Karpas-422 (cell line): ENCODE measurements around the gene DEDD. TPM values are rescaled to one million over a fixed set of nuclear protein-coding genes. Genes with fewer than 3 reads are reported as not detected.

Source experiments
- DNase-seq: peaks from one replicate; pipeline ENCODE4 v3.0.0-alpha.2; 2015
- H2AFZ ChIP-seq: fragments of 200-600 bp; sonication (generic); 2 replicates; pipeline ENCODE4 v1.6.1; 2014; ENCODE audit warnings: antibody characterized with exemption, low read length, mixed read lengths
- H3K27ac ChIP-seq: fragments of 200-600 bp; sonication (generic); 2 replicates; pipeline ENCODE4 v1.5.1; 2014; ENCODE audit warnings: mild to moderate bottlenecking, low read length, moderate library complexity
- H3K27me3 ChIP-seq: fragments of 200-600 bp; sonication (generic); 2 replicates; pipeline ENCODE4 v1.6.1; 2014; ENCODE audit warnings: low read length, mixed read lengths
- H3K36me3 ChIP-seq: fragments of 200-600 bp; sonication (generic); 2 replicates; pipeline ENCODE4 v1.6.1; 2014; ENCODE audit warnings: low read length, mixed read lengths; ENCODE audit not compliant: insufficient read depth
- H3K4me1 ChIP-seq: fragments of 200-600 bp; sonication (generic); 2 replicates; pipeline ENCODE4 v1.6.1; 2014; ENCODE audit warnings: mild to moderate bottlenecking, low read length, mixed read lengths
- H3K4me2 ChIP-seq: fragments of 200-600 bp; sonication (generic); 2 replicates; pipeline ENCODE4 v1.6.1; 2014; ENCODE audit warnings: low read length, low read depth, mild to moderate bottlenecking; ENCODE audit not compliant: poor library complexity, severe bottlenecking
- H3K4me3 ChIP-seq: fragments of 200-600 bp; sonication (generic); 2 replicates; pipeline ENCODE4 v1.5.1; 2014; ENCODE audit warnings: mild to moderate bottlenecking, antibody characterized with exemption, low read length, mixed read lengths
- H3K79me2 ChIP-seq: fragments of 200-600 bp; sonication (generic); 2 replicates; pipeline ENCODE4 v1.6.1; 2014; ENCODE audit warnings: mild to moderate bottlenecking, low read length, mixed read lengths
- H3K9ac ChIP-seq: fragments of 200-600 bp; sonication (generic); 2 replicates; pipeline ENCODE4 v1.6.0; 2014; ENCODE audit warnings: low read length
- H3K9me2 ChIP-seq: fragments of 200-600 bp; sonication (generic), shearing (Covaris generic); replicated peaks from 2 replicates; pipeline ENCODE4 v1.6.0; 2014; ENCODE audit warnings: mild to moderate bottlenecking, low read length, moderate library complexity; ENCODE audit not compliant: insufficient read depth
- H3K9me3 ChIP-seq: fragments of 300-700, 200-600 bp; sonication (generic); 2 replicates; pipeline ENCODE4 v1.6.1; 2014; ENCODE audit warnings: low read length, mixed read lengths
- H4K20me1 ChIP-seq: fragments of 200-600 bp; sonication (generic); 2 replicates; pipeline ENCODE4 v1.6.1; 2014; ENCODE audit warnings: mild to moderate bottlenecking, antibody characterized with exemption, low read length, low read depth; ENCODE audit not compliant: insufficient read depth
- total RNA-seq: library from RNA; depleted of rRNA; stranded (reverse); fragments of >200 nt; shearing (Covaris generic); gene quantifications from 2 replicates; pipeline ENCODE4 v1.2.3, GENCODE V29; 2014; ENCODE audit warnings: low replicate concordance

The DEDD gene
- total RNA-seq, 1 experiment from 2014 or later, result 25.6 TPM

DNA sequence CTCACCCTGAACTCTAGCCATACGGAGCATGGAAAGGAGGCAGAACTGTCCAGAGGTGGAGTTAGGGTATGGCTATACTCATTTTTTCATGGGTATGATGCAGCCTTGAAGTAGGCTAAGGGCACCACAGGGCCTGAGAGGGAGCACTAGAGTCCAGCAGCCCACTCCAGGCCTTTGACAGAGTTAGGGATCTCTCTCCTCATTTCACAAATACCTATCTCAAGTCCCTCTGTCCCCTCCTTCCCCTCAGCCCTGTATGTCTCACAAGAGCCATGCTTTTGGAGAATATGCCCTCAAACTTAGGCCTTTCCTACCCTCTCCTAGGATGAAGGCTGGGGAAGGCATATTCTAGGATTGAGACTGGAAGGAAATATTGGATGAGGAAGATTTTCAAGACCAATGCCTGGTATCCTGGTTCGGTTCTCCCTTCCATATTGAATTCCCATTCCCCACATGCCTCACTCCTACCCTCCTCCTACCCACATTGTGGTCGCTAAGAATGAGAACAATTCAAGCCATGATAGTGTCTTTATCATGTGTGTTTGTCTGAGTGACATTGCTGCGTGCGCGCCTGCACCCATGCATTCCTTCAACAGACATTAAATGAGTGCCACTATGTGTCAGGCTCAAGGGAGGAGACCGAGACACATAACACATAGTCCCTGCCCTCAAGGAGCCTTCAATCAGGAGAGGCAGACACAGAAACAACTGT is 40.5 kb downstream of the DEDD start:
- Histone ChIP-seq H3K79me2 (no peaks in the 10 kb centered on the region), H2AFZ (no peak overlapping the region), H4K20me1 (no peaks in the 10 kb centered on the region), H3K4me1 (no peaks in the 10 kb centered on the region), H3K9me2 (no peaks in the 10 kb centered on the region), H3K4me3 (no peak overlapping the region), H3K27me3 (no peaks in the 10 kb centered on the region), H3K36me3 (no peaks in the 10 kb centered on the region), H3K9me3 (no peaks in the 10 kb centered on the region), H3K9ac (no peak overlapping the region), H3K4me2 (no peak overlapping the region), H3K27ac (no peak overlapping the region)
- no peak for DNase-seq

DNA sequence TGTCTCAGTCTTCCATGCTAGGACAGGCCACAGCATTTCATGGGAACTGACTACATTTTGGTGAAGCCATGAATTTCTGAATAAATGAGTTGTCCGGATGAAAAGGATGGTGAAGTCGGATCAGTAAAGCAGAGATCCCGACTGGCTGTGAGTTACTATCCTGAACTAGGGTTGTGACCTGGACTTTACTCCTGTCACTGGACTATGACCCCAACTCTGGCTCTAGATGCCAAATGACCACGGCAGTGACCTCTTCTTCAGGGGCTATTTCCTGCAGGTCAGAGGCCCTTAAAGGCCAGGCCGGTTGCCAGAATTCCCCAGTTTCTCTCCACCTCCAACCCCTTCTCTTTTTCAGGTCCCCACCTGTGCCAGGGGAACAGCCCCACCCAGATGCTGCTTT is 41.4 kb downstream of the DEDD start:
- no peaks in the 10 kb centered on the region for H3K36me3 ChIP-seq
- H3K9me3 ChIP-seq, result no peaks in the 10 kb centered on the region
- no peaks in the 10 kb centered on the region for H3K27me3 ChIP-seq
- H3K9me2 ChIP-seq, result no peaks in the 10 kb centered on the region
- no peak overlapping the region for H3K9ac ChIP-seq
- DNase-seq, result no peak
- H2AFZ ChIP-seq, result no peak overlapping the region
- no peak overlapping the region for H3K4me2 ChIP-seq
- H3K4me1 ChIP-seq, result no peaks in the 10 kb centered on the region
- no peak overlapping the region for H3K4me3 ChIP-seq
- H3K79me2 ChIP-seq, result no peaks in the 10 kb centered on the region
- no peak overlapping the region for H3K27ac ChIP-seq
- no peaks in the 10 kb centered on the region for H4K20me1 ChIP-seq

DNA sequence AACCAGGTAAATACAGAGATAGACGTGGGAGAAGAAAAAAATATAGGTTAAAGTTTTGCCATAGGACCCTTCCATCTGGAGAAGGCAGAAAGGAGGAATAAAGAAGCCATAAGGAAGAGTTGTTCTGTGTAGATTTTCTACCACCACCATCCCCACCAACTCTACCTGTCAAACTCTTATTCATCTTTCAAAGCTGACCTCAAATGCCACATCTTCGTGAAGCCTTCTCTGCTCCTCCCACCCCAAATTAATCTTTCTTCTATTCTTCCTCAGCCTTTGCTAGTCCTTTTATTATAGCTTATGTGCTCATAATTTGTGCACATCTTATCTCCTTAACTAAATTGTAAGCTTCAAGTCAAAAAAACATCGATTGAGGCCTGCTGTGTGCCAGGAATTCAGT is 41.9 kb downstream of the DEDD start:
- H3K9me2 ChIP-seq, result no peaks in the 10 kb centered on the region
- no peak overlapping the region for H3K4me2 ChIP-seq
- H3K27me3 ChIP-seq, result no peaks in the 10 kb centered on the region
- no peak overlapping the region for H2AFZ ChIP-seq
- no peak overlapping the region for H3K27ac ChIP-seq
- H3K9ac ChIP-seq, result no peak overlapping the region
- no peaks in the 10 kb centered on the region for H3K9me3 ChIP-seq
- H3K79me2 ChIP-seq, result no peaks in the 10 kb centered on the region
- H3K4me1 ChIP-seq, result no peaks in the 10 kb centered on the region
- no peak for DNase-seq
- no peaks in the 10 kb centered on the region for H4K20me1 ChIP-seq
- H3K4me3 ChIP-seq, result no peak overlapping the region
- no peaks in the 10 kb centered on the region for H3K36me3 ChIP-seq

DNA sequence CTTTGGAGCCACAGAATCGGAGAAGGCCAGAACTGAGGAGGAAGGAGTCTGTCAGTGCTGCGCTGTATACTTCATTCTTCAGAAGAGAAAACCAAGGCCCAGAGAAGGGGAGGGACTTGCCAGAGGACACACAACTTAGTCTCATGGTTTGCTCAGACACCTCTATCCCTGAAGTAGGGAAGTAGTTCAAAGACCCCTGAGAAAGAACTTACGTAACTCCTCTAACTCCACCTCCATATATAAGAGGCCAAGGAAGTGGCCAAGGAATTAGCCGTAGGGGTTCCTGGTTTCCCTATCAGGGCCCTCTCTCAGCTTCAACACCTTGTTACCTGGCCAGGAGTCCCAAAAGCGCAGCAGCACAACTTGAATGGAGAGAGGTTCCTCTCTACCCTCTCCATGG is 42.5 kb downstream of the DEDD start:
- no peaks in the 10 kb centered on the region for H4K20me1 ChIP-seq
- H3K36me3 ChIP-seq, result no peaks in the 10 kb centered on the region
- H3K4me1 ChIP-seq, result no peaks in the 10 kb centered on the region
- no peaks in the 10 kb centered on the region for H3K27me3 ChIP-seq
- DNase-seq, result no peak
- H3K27ac ChIP-seq, result no peak overlapping the region
- H3K9ac ChIP-seq, result no peak overlapping the region
- no peaks in the 10 kb centered on the region for H3K9me3 ChIP-seq
- H3K4me3 ChIP-seq, result no peak overlapping the region
- no peak overlapping the region for H3K4me2 ChIP-seq
- no peak overlapping the region for H2AFZ ChIP-seq
- H3K9me2 ChIP-seq, result no peaks in the 10 kb centered on the region
- no peaks in the 10 kb centered on the region for H3K79me2 ChIP-seq

DNA sequence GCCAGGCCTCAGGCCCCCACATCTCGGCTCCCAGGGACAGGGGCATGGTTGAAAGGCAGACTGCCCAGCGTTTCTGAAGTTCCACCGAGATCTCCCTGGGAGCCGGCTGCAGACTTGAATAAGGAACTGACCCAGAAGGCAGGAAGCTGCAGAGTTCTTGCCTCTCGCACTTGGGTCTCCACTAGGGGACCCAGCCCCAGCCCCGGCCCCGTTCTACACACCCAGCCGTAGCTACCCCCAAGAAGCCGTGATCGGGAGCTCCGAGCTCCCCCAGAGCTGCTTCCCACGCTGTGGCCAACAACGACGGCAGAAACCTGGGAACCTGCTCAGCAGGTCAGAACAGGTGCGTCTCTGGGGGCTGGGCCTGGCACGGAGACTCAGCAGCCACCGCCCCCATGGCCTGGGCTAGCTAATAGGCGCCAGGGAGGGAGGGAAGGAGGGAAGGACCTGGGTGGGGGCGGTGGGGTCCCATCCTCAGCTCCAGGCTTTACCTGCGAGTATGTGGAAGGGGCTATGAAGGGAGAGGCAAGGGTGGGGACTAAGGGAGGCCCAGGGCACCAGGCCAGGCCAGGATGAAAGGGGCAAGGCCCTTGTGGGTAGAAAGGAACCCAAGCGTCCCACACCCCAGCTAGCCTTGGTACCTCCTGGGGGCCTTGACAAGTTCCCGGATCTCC is 43.1 kb downstream of the DEDD start, which contains the start of gene NECTIN4:
NECTIN4 (minus strand) TSS at position 308 of the 674 bp plus-strand sequence; CDS start at position 46, 262 bp downstream.
- H3K9ac ChIP-seq, result no peak within 1 kb of the TSS
- no peaks in the 10 kb centered on the region for H3K4me1 ChIP-seq
- no peaks in the 10 kb centered on the region for H4K20me1 ChIP-seq
- no peaks in the 10 kb centered on the region for H3K27me3 ChIP-seq
- no peaks in the 10 kb centered on the region for H3K36me3 ChIP-seq
- no peak within 1 kb of the TSS for H3K27ac ChIP-seq
- H2AFZ ChIP-seq, result no peak within 1 kb of the TSS
- no peaks in the 10 kb centered on the region for H3K9me2 ChIP-seq
- no peaks in the 10 kb centered on the region for H3K9me3 ChIP-seq
- H3K79me2 ChIP-seq, result no peaks in the 10 kb centered on the region
- no peak for DNase-seq
- H3K4me2 ChIP-seq, result no peak within 1 kb of the TSS
- H3K4me3 ChIP-seq, result no peak within 1 kb of the TSS

DNA sequence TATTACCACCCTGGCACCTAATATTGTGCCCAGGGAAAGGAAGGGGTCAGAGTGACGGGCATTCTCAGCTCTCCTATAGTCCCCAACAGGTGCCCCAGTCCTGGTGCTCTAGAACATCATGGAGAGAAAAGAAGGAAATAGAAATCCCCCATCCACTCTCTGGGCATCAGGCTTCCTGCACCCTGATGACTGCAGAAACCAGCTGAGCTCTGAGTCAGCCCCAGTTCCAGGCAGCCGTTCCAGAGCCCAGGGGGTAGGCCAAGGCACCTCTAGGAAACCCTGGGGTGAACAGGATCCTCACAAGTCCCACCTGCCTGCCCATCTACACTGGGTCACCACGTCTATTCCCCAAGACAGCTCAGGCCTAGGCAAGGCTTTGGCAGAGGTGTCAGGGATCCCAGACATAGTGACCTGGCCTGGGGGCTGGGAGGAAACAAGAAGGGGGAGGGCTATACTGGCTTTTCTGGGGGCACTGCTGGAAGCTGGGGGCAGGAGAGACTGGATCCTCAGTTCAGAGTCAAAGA is 43.8 kb downstream of the DEDD start:
- H2AFZ ChIP-seq, result no peak overlapping the region
- H3K9me3 ChIP-seq, result no peaks in the 10 kb centered on the region
- no peaks in the 10 kb centered on the region for H3K36me3 ChIP-seq
- H3K9me2 ChIP-seq, result no peaks in the 10 kb centered on the region
- H3K79me2 ChIP-seq, result no peaks in the 10 kb centered on the region
- no peaks in the 10 kb centered on the region for H3K27me3 ChIP-seq
- DNase-seq, result no peak
- no peak overlapping the region for H3K4me2 ChIP-seq
- H3K4me1 ChIP-seq, result no peaks in the 10 kb centered on the region
- H3K27ac ChIP-seq, result no peak overlapping the region
- H4K20me1 ChIP-seq, result no peaks in the 10 kb centered on the region
- H3K9ac ChIP-seq, result no peak overlapping the region
- H3K4me3 ChIP-seq, result no peak overlapping the region

DNA sequence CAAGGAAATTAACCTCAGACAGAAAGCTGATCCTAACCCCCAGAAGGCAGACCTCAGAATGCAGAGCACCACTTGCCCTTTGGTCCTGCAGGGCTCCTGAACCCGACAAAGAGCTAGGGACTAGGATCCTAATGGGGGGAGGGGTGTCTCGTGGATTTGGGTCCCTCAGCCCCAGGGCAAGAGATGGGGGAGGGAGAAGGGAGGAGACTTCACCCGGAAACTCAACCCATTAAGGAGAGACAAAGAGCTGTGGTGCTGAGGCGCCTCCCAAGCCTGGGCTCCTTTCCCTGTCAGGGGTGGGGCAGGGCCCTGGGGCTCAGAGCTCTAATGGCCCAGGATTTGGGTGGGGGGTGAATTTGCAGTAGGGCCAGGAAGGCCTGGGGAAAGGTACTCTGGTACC is 46.0 kb downstream of the DEDD start:
- no peak overlapping the region for H3K4me2 ChIP-seq
- H3K36me3 ChIP-seq, result no peaks in the 10 kb centered on the region
- no peak for DNase-seq
- H4K20me1 ChIP-seq, result no peaks in the 10 kb centered on the region
- H3K9me2 ChIP-seq, result no peaks in the 10 kb centered on the region
- no peaks in the 10 kb centered on the region for H3K4me1 ChIP-seq
- no peak overlapping the region for H2AFZ ChIP-seq
- no peak overlapping the region for H3K4me3 ChIP-seq
- no peaks in the 10 kb centered on the region for H3K27me3 ChIP-seq
- H3K9ac ChIP-seq, result no peak overlapping the region
- no peak overlapping the region for H3K27ac ChIP-seq
- H3K79me2 ChIP-seq, result no peaks in the 10 kb centered on the region
- no peaks in the 10 kb centered on the region for H3K9me3 ChIP-seq

DNA sequence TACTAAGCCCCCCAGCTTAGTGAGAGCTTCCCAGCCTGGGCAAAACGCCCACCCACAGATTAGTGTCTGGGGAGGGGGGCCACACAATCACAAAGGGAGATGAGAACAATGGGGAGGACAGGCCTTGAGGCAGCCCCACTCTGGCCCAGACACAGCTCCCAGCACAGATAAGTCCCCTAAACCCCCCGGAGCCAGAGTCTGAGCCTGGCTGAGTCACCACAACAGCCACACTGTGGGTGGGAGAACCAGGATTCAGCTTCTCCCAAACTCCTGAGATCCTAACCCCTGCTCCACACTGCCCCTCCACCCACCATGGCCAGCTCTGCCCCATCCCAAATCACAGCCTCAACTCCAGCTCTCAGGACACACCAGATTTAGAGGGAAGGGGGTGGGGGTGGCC is 47.3 kb downstream of the DEDD start:
- DNase-seq, result no peak
- no peak overlapping the region for H2AFZ ChIP-seq
- no peak overlapping the region for H3K4me2 ChIP-seq

More for the DNA sequence above, 47.3 kb downstream of the DEDD start:
- Histone ChIP-seq H3K79me2 (no peaks in the 10 kb centered on the region), H3K36me3 (no peaks in the 10 kb centered on the region), H3K9me2 (no peaks in the 10 kb centered on the region), H3K4me1 (no peaks in the 10 kb centered on the region), H3K4me3 (no peak overlapping the region), H3K9ac (no peak overlapping the region), H3K27ac (no peak overlapping the region), H3K27me3 (no peaks in the 10 kb centered on the region), H3K9me3 (no peaks in the 10 kb centered on the region), H4K20me1 (no peaks in the 10 kb centered on the region)
